MM.1S (cell line): ENCODE results near the gene MYO16.

ENCODE experiments used
- DNase-seq: peaks from one replicate; pipeline ENCODE4 v3.0.0-alpha.2; 2015
- H2AFZ ChIP-seq: fragments of 300-600 bp; sonication (generic); 2 replicates; pipeline ENCODE4 v1.6.0; 2016; ENCODE audit warnings: antibody characterized with exemption, low read length
- H3F3A ChIP-seq: fragments of 300-600 bp; sonication (generic); 2 replicates; pipeline ENCODE4 v1.6.1; 2016; ENCODE audit warnings: mild to moderate bottlenecking, antibody characterized with exemption, low read length, moderate library complexity, mixed read lengths; ENCODE audit not compliant: insufficient read depth
- H3K27ac ChIP-seq: fragments of 300-600 bp; sonication (generic); 2 replicates; pipeline ENCODE4 v1.5.1; 2016; ENCODE audit warnings: mild to moderate bottlenecking, low read length
- H3K27me3 ChIP-seq: fragments of 300-600 bp; sonication (generic); replicated peaks from 2 replicates; pipeline ENCODE4 v1.6.0; 2016; ENCODE audit warnings: low read length; ENCODE audit not compliant: insufficient read depth
- H3K36me3 ChIP-seq: fragments of 300-600 bp; sonication (generic); replicated peaks from 2 replicates; pipeline ENCODE4 v1.6.1; 2016; ENCODE audit warnings: mild to moderate bottlenecking, low read length, mixed read lengths; ENCODE audit not compliant: insufficient read depth
- H3K4me1 ChIP-seq: fragments of 300-600 bp; sonication (generic); 2 replicates; pipeline ENCODE4 v1.6.1; 2016; ENCODE audit warnings: low read length, mixed read lengths
- H3K4me2 ChIP-seq: fragments of 300-600 bp; sonication (generic); 2 replicates; pipeline ENCODE4 v1.6.0; 2016; ENCODE audit warnings: low read depth, low read length
- H3K4me3 ChIP-seq: fragments of 300-600 bp; sonication (generic); 2 replicates; pipeline ENCODE4 v1.5.1; 2016; ENCODE audit warnings: low read length, mixed read lengths
- H3K79me2 ChIP-seq: fragments of 300-600 bp; sonication (generic); 2 replicates; pipeline ENCODE4 v1.6.1; 2016; ENCODE audit warnings: mixed run types, low read length, mixed read lengths
- H3K9ac ChIP-seq: fragments of 300-600 bp; sonication (generic); 2 replicates; pipeline ENCODE4 v1.6.1; 2016; ENCODE audit warnings: low read length, mixed read lengths
- H3K9me2 ChIP-seq: fragments of 300-600 bp; sonication (generic); replicated peaks from 2 replicates; pipeline ENCODE4 v1.6.1; 2016; ENCODE audit warnings: mild to moderate bottlenecking, low read length, mixed read lengths; ENCODE audit not compliant: insufficient read depth
- H3K9me3 ChIP-seq: fragments of 300-600 bp; sonication (generic); replicated peaks from 2 replicates; pipeline ENCODE4 v1.6.1; 2016; ENCODE audit warnings: mild to moderate bottlenecking, low read length, mixed read lengths; ENCODE audit not compliant: insufficient read depth
- H4K20me1 ChIP-seq: fragments of 300-600 bp; sonication (generic); 2 replicates; pipeline ENCODE4 v1.6.1; 2016; ENCODE audit warnings: mild to moderate bottlenecking, low read length, moderate library complexity, mixed read lengths; ENCODE audit not compliant: insufficient read depth
- CTCF ChIP-seq: fragments of 300-600 bp; sonication (generic); IDR thresholded peaks from 2 replicates; pipeline ENCODE4 v1.5.1; 2016; ENCODE audit warnings: antibody characterized with exemption, low read length, mixed read lengths
- EZH2 ChIP-seq: fragments of 300-600 bp; sonication (generic); optimal IDR thresholded peaks from 2 replicates; pipeline ENCODE3; 2017; ENCODE audit warnings: low read depth, mild to moderate bottlenecking, antibody characterized with exemption, low read length, mixed read lengths
- EZH2phosphoT487 ChIP-seq: fragments of 300-600 bp; sonication (generic); IDR thresholded peaks from 2 replicates; pipeline ENCODE4 v1.6.1; 2018; ENCODE audit warnings: antibody characterized with exemption, low read length

The MYO16 gene

DNA sequence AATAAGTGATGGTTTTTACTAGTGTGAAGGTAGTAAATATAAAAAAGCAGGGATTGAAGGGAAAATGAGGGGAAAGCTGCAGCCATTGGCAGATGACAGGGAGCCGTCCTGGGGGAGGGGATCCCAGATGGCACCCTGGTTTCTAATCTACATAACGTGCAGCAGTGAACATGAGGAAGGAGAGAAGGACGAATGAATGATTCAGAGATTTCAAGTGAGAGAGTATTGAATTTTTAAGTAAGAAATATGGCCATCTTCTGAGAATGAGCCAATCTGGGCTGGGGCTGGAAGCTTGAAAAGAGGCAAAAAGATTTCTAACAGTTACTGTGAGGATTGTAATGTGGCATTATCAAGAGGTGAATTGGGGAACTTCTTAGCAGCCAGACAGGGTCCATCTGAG lies 414.2 kb downstream of the MYO16 start:
- no peak for DNase-seq
- Histone ChIP-seq H3F3A (no peaks in the 10 kb centered on the region), H3K4me1 (no peaks in the 10 kb centered on the region), H3K4me2 (no peak overlapping the region), H3K27me3 (no peaks in the 10 kb centered on the region), H3K4me3 (no peak overlapping the region), H3K79me2 (no peaks in the 10 kb centered on the region), H3K27ac (no peak overlapping the region), H4K20me1 (no peaks in the 10 kb centered on the region), H2AFZ (no peak overlapping the region), H3K9me3 (no peaks in the 10 kb centered on the region), H3K9me2 (no peaks in the 10 kb centered on the region), H3K36me3 (no peaks in the 10 kb centered on the region), H3K9ac (no peak overlapping the region)
- no peak for TF ChIP-seq CTCF
- no peak for TF ChIP-seq EZH2phosphoT487
- TF ChIP-seq EZH2: no peak

DNA sequence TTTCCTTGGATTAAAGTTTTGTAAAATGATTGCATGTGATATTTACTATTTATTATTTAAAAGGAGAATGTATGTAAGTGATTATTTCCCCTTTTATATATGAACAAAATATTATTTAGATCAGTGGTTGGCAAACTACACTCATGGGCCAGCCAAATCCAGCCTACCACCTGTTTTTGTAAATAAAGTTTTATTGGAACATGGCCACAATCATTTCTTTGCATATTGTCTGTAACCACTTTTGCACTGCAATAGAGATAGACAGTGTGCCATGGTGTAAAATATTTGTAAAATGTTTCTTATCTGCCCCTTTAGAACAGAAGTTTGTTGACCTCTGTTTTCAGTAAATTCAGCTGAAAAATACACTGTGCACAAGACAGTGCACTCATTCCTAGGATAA lies 426.4 kb downstream of the MYO16 start:
- Histone ChIP-seq H3K9me3 (no peaks in the 10 kb centered on the region), H2AFZ (no peak overlapping the region), H3K79me2 (no peaks in the 10 kb centered on the region), H3K36me3 (no peaks in the 10 kb centered on the region), H4K20me1 (no peaks in the 10 kb centered on the region), H3K27me3 (no peaks in the 10 kb centered on the region), H3K4me1 (no peaks in the 10 kb centered on the region), H3K9me2 (no peaks in the 10 kb centered on the region), H3K4me2 (no peak overlapping the region), H3F3A (no peaks in the 10 kb centered on the region), H3K9ac (no peak overlapping the region), H3K4me3 (no peak overlapping the region), H3K27ac (no peak overlapping the region)
- DNase-seq: no peak
- TF ChIP-seq EZH2 (no peak), CTCF (no peak), EZH2phosphoT487 (no peak)

DNA sequence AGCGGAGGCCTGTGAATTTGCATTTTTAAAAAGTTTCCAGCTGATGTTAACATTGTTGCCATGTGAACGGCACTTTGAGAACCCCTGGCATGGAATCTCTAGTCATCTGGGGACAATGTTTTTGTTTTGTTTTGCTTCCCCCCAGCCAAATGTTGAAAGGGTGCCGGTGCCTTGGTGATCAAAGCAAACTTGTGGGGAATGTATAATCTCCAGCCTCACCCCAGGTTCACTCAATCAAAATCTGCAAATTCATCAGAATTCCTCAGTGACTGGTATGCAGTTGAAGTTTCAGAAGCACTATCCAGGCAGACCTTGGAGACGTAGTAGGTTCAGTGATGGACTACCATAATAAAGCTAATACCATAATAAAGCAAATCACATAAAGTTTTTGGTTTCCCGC lies 428.7 kb downstream of the MYO16 start:
- no peak for DNase-seq
- H3F3A ChIP-seq: no peaks in the 10 kb centered on the region
- no peak overlapping the region for H3K4me2 ChIP-seq
- no peaks in the 10 kb centered on the region for H3K36me3 ChIP-seq
- no peak overlapping the region for H2AFZ ChIP-seq
- H3K79me2 ChIP-seq: no peaks in the 10 kb centered on the region
- H3K27ac ChIP-seq: no peak overlapping the region
- no peak overlapping the region for H3K4me3 ChIP-seq
- no peaks in the 10 kb centered on the region for H3K4me1 ChIP-seq
- H3K27me3 ChIP-seq: no peaks in the 10 kb centered on the region
- H3K9ac ChIP-seq: no peak overlapping the region
- H3K9me2 ChIP-seq: no peaks in the 10 kb centered on the region
- no peak for TF ChIP-seq EZH2phosphoT487
- TF ChIP-seq EZH2: no peak
- TF ChIP-seq CTCF: no peak
- no peaks in the 10 kb centered on the region for H3K9me3 ChIP-seq
- no peaks in the 10 kb centered on the region for H4K20me1 ChIP-seq
